Ascending aorta (tissue), 2 donors: Measurements from ENCODE around the gene CEP131. TPM values are rescaled to one million over a fixed set of nuclear protein-coding genes. Genes with fewer than 3 reads are reported as not detected.

ENCODE experiments used
- DNase-seq, 2 donors: peaks; one replicate each; pipeline ENCODE4 v3.0.0-alpha.2; 2019; ENCODE audit warnings: low spot score in 2 of 2
- H3K27ac ChIP-seq, 2 donors: fragments of 200-600 bp; sonication (generic); one replicate each; pipeline ENCODE4 v1.5.1; 2016 to 2017; ENCODE audit warnings: mild to moderate bottlenecking in 1 of 2
- H3K27me3 ChIP-seq: fragments of 200-600 bp; sonication (generic); one replicate; pipeline ENCODE4 v1.5.1; 2017
- H3K36me3 ChIP-seq, 2 donors: fragments of 200-600 bp; sonication (generic); one replicate each; pipeline ENCODE4 v1.5.1; 2016
- H3K4me1 ChIP-seq, 2 donors: fragments of 200-600 bp; sonication (generic); one replicate each; pipeline ENCODE4 v1.5.1; 2016 to 2017; ENCODE audit warnings: mild to moderate bottlenecking in 1 of 2
- H3K4me3 ChIP-seq, 2 donors: fragments of 200-600 bp; sonication (generic); one replicate each; pipeline ENCODE4 v1.5.1; 2016 to 2017; ENCODE audit warnings: mild to moderate bottlenecking in 1 of 2
- H3K9me3 ChIP-seq, 2 donors: fragments of 200-600 bp; sonication (generic); one replicate each; pipeline ENCODE4 v1.5.1; 2016
- CTCF ChIP-seq, 3 experiments: fragments of 200-600 bp in 2 of 3; fragments of 450-650 bp in 1 of 3; sonication (generic) in 2 of 3; IDR thresholded peaks; one replicate each; pipeline ENCODE4 v1.5.1; 2016 to 2019; ENCODE audit warnings: antibody characterized with exemption in 3 of 3, mild to moderate bottlenecking in 1 of 3, moderate library complexity in 1 of 3
- intact Hi-C: fragments of 100-400 bp; cut with DNase I; formaldehyde crosslinking; loops from one replicate; pipeline ENCODE4 v1.15.1; 2023
- total RNA-seq: library from RNA; depleted of rRNA; stranded (reverse); fragments of >200 nt; gene quantifications from one replicate; pipeline ENCODE4 v1.1.0, GENCODE V29; 2016

CEP131 gene
- total RNA-seq, 1 donor from 2014 or later = 6.7 TPM

GRCh38 chr17:81161536-81161935, 61.2 kb downstream of the CEP131 start:
- no peak for DNase-seq
- Histone ChIP-seq H3K9me3 (no peaks in the 10 kb centered on the region), H3K4me3 (no peak overlapping the region), H3K4me1 (peaks cover 2 to 3% of the 10 kb centered on the region in 2 donors), H3K27me3 (no peaks in the 10 kb centered on the region), H3K27ac (no peak overlapping the region), H3K36me3 (no peaks in the 10 kb centered on the region)
- TF ChIP-seq CTCF (IDR thresholded peaks at IDR 0.05) = no peak
- intact Hi-C loops = no loop called here

GRCh38 chr17:81160747-81161453, 61.9 kb downstream of the CEP131 start:
- Histone ChIP-seq H3K36me3 (no peaks in the 10 kb centered on the region), H3K9me3 (no peaks in the 10 kb centered on the region), H3K4me3 (peak overlapping the region; percentile 39 to 52), H3K27ac (no peak overlapping the region), H3K27me3 (no peaks in the 10 kb centered on the region), H3K4me1 (peaks cover 0 to 3% of the 10 kb centered on the region in 2 donors)
- TF ChIP-seq CTCF (IDR thresholded peaks at IDR 0.05) = no peak
- intact Hi-C loops = no loop called here
- DNase-seq = no peak

- Histone ChIP-seq H3K4me3 (peak overlapping the region; percentile 39 to 52), H3K9me3 (no peaks in the 10 kb centered on the region), H3K27me3 (no peaks in the 10 kb centered on the region), H3K4me1 (no peaks in the 10 kb centered on the region), H3K27ac (no peak overlapping the region), H3K36me3 (no peaks in the 10 kb centered on the region)
- intact Hi-C loops = no loop called here
- TF ChIP-seq CTCF (IDR thresholded peaks at IDR 0.05) = no peak
- no peak for DNase-seq
These were observed 62.5 kb downstream of the CEP131 start for GRCh38 chr17:81160306-81160705.

GRCh38 chr17:81159611-81160265, 63.0 kb downstream of the CEP131 start:
- Histone ChIP-seq H3K4me3 (peak overlapping the region; percentile 39 to 52), H3K4me1 (no peaks in the 10 kb centered on the region), H3K27ac (no peak overlapping the region), H3K27me3 (no peaks in the 10 kb centered on the region), H3K36me3 (no peaks in the 10 kb centered on the region), H3K9me3 (no peaks in the 10 kb centered on the region)
- TF ChIP-seq CTCF (IDR thresholded peaks at IDR 0.05) = no peak
- intact Hi-C loops = no loop called here
- DNase-seq = no peak

GRCh38 chr17:81158688-81159590, 63.8 kb downstream of the CEP131 start:
- no peak for TF ChIP-seq CTCF (IDR thresholded peaks at IDR 0.05)
- no peaks in the 10 kb centered on the region for H3K9me3 ChIP-seq
- no peak overlapping the region for H3K4me3 ChIP-seq
- H3K36me3 ChIP-seq = no peaks in the 10 kb centered on the region
- intact Hi-C loops = no loop called here
- H3K27me3 ChIP-seq = no peaks in the 10 kb centered on the region
- no peak for DNase-seq
- H3K4me1 ChIP-seq = no peaks in the 10 kb centered on the region
- no peak overlapping the region for H3K27ac ChIP-seq
